Measurements from ENCODE around the gene PRCP.

The PRCP gene

GRCh38 chr11:82786001-82786400, 114.2 kb downstream of the PRCP start:
- no peak for DNase-seq (ENCODE audit: low read depth, low spot score)

GRCh38 chr11:82782825-82783374, 117.3 kb downstream of the PRCP start:
- DNase-seq (ENCODE audit: low read depth, low spot score) = no peak

GRCh38 chr11:82778776-82779175, 121.5 kb downstream of the PRCP start:
- no peak for DNase-seq (ENCODE audit: low read depth, low spot score)

- DNase-seq (ENCODE audit: low read depth, low spot score) = peak; percentile 22
These were observed 123.9 kb downstream of the PRCP start for GRCh38 chr11:82776377-82776776.

GRCh38 chr11:82775736-82776346, 124.4 kb downstream of the PRCP start:
- DNase-seq (ENCODE audit: low read depth, low spot score) = peak; percentile 22

GRCh38 chr11:82775218-82775617, 125.0 kb downstream of the PRCP start:
- no peak for DNase-seq (ENCODE audit: low read depth, low spot score)
